BLaER1 treated with 17β-estradiol and CSF1 and Interleukin-3, amounts not matched to agents 10 nM and 100 nM (cell line): ENCODE results near the gene GPC5.
"Not testable (repeated sequence)": the region's sequence is repeated elsewhere in the genome, so short reads cannot be mapped to it uniquely, and the experiment has no call there.

Experiments
- H3K27ac ChIP-seq, 11 experiments: shearing (Covaris generic); formaldehyde crosslinking; 2 replicates each; pipeline ENCODE4 v1.8.1; 2022
- H3K27me3 ChIP-seq, 11 experiments: shearing (Covaris generic); formaldehyde crosslinking; 2 replicates each; pipeline ENCODE4 v1.8.1; 2022
- H3K36me3 ChIP-seq, 11 experiments: shearing (Covaris generic); formaldehyde crosslinking; 2 replicates each; pipeline ENCODE4 v1.8.1; 2022
- H3K4me1 ChIP-seq, 10 experiments: shearing (Covaris generic); formaldehyde crosslinking; 2 replicates each; pipeline ENCODE4 v1.8.1; 2022
- H3K4me2 ChIP-seq, 11 experiments: shearing (Covaris generic); formaldehyde crosslinking; 2 replicates each; pipeline ENCODE4 v1.8.1; 2022
- H3K4me3 ChIP-seq, 10 experiments: shearing (Covaris generic); formaldehyde crosslinking; 2 replicates each; pipeline ENCODE4 v1.8.1; 2022
- H3K9ac ChIP-seq, 11 experiments: shearing (Covaris generic); formaldehyde crosslinking; 2 replicates each; pipeline ENCODE4 v1.8.1; 2022
- H3K9me3 ChIP-seq, 11 experiments: shearing (Covaris generic); formaldehyde crosslinking; replicated peaks in 1 of 11; 2 replicates each; pipeline ENCODE4 v1.8.1; 2022
- H4K20me1 ChIP-seq, 11 experiments: shearing (Covaris generic); formaldehyde crosslinking; 2 replicates each; pipeline ENCODE4 v1.8.1; 2022
- Cebpa-rat ChIP-seq, 11 experiments: shearing (Covaris generic); IDR thresholded peaks; 2 replicates each; pipeline ENCODE4 v1.8.1; 2022

Gene GPC5

GRCh38 chr13:91792054-91792453, 393.6 kb downstream of the GPC5 start:
- Histone ChIP-seq H4K20me1 (no peaks in the 10 kb centered on the region), H3K9ac (no peak overlapping the region), H3K4me2 (no peak overlapping the region), H3K4me1 (no peaks in the 10 kb centered on the region), H3K4me3 (no peak overlapping the region), H3K9me3 (no peaks in the 10 kb centered on the region), H3K36me3 (no peaks in the 10 kb centered on the region), H3K27ac (no peak overlapping the region), H3K27me3 (no peaks in the 10 kb centered on the region)
- TF ChIP-seq Cebpa-rat (IDR thresholded peaks at IDR 0.05): no peak

GRCh38 chr13:91797567-91797966, 399.1 kb downstream of the GPC5 start:
- Histone ChIP-seq H3K27me3 (no peaks in the 10 kb centered on the region), H3K4me3 (no peak overlapping the region), H4K20me1 (no peaks in the 10 kb centered on the region), H3K36me3 (no peaks in the 10 kb centered on the region), H3K27ac (no peak overlapping the region), H3K4me1 (no peaks in the 10 kb centered on the region), H3K4me2 (no peak overlapping the region), H3K9ac (no peak overlapping the region), H3K9me3 (no peaks in the 10 kb centered on the region)
- no peak for TF ChIP-seq Cebpa-rat (IDR thresholded peaks at IDR 0.05)

GRCh38 chr13:91798338-91798737, 399.9 kb downstream of the GPC5 start:
- H4K20me1 ChIP-seq, H3K9ac ChIP-seq, H3K27me3 ChIP-seq, H3K4me1 ChIP-seq, H3K4me3 ChIP-seq, H3K4me2 ChIP-seq, H3K36me3 ChIP-seq, H3K27ac ChIP-seq, H3K9me3 ChIP-seq: not testable (repeated sequence)

GRCh38 chr13:91801772-91802171, 403.4 kb downstream of the GPC5 start:
- not testable (repeated sequence) for H3K4me1 ChIP-seq, H3K9me3 ChIP-seq, H3K9ac ChIP-seq, H3K27ac ChIP-seq, H3K4me2 ChIP-seq, H3K36me3 ChIP-seq, H3K4me3 ChIP-seq, H4K20me1 ChIP-seq, H3K27me3 ChIP-seq

GRCh38 chr13:91802957-91803356, 404.5 kb downstream of the GPC5 start:
- H3K36me3 ChIP-seq: no peaks in the 10 kb centered on the region
- H3K9ac ChIP-seq: no peak overlapping the region
- no peak overlapping the region for H3K4me2 ChIP-seq
- no peaks in the 10 kb centered on the region for H3K4me1 ChIP-seq
- TF ChIP-seq Cebpa-rat (IDR thresholded peaks at IDR 0.05): no peak
- no peaks in the 10 kb centered on the region for H3K27me3 ChIP-seq
- H3K4me3 ChIP-seq: no peak overlapping the region
- H4K20me1 ChIP-seq: no peaks in the 10 kb centered on the region
- H3K27ac ChIP-seq: no peak overlapping the region
- H3K9me3 ChIP-seq: no peaks in the 10 kb centered on the region

GRCh38 chr13:91804724-91805123, 406.3 kb downstream of the GPC5 start:
- TF ChIP-seq Cebpa-rat (IDR thresholded peaks at IDR 0.05): no peak
- no peaks in the 10 kb centered on the region for H3K9me3 ChIP-seq
- no peak overlapping the region for H3K27ac ChIP-seq
- no peaks in the 10 kb centered on the region for H3K36me3 ChIP-seq
- no peak overlapping the region for H3K9ac ChIP-seq
- H3K27me3 ChIP-seq: no peaks in the 10 kb centered on the region
- no peaks in the 10 kb centered on the region for H4K20me1 ChIP-seq
- H3K4me3 ChIP-seq: no peak overlapping the region
- H3K4me2 ChIP-seq: no peak overlapping the region
- no peaks in the 10 kb centered on the region for H3K4me1 ChIP-seq

- H3K4me3 ChIP-seq: no peak overlapping the region
- no peaks in the 10 kb centered on the region for H4K20me1 ChIP-seq
- no peak overlapping the region for H3K4me2 ChIP-seq
- no peak for TF ChIP-seq Cebpa-rat (IDR thresholded peaks at IDR 0.05)
- no peaks in the 10 kb centered on the region for H3K9me3 ChIP-seq
- no peaks in the 10 kb centered on the region for H3K36me3 ChIP-seq
- H3K4me1 ChIP-seq: no peaks in the 10 kb centered on the region
- H3K9ac ChIP-seq: no peak overlapping the region
- no peak overlapping the region for H3K27ac ChIP-seq
- no peaks in the 10 kb centered on the region for H3K27me3 ChIP-seq
Measured at GRCh38 chr13:91805605-91806004, 407.2 kb downstream of the GPC5 start.

- H3K36me3 ChIP-seq: no peaks in the 10 kb centered on the region
- no peak for TF ChIP-seq Cebpa-rat (IDR thresholded peaks at IDR 0.05)
- no peak overlapping the region for H3K4me2 ChIP-seq
- H4K20me1 ChIP-seq: no peaks in the 10 kb centered on the region
- H3K4me1 ChIP-seq: no peaks in the 10 kb centered on the region
- H3K9me3 ChIP-seq: no peaks in the 10 kb centered on the region
- H3K9ac ChIP-seq: no peak overlapping the region
- H3K4me3 ChIP-seq: no peak overlapping the region
- no peak overlapping the region for H3K27ac ChIP-seq
- H3K27me3 ChIP-seq: no peaks in the 10 kb centered on the region
Measured at GRCh38 chr13:91809161-91809560, 410.7 kb downstream of the GPC5 start.

- H3K4me2 ChIP-seq: no peak overlapping the region
- H3K4me3 ChIP-seq: no peak overlapping the region
Measured at GRCh38 chr13:91813253-91813652, 414.8 kb downstream of the GPC5 start.

GRCh38 chr13:91816263-91816807, 417.9 kb downstream of the GPC5 start:
- no peak overlapping the region for H3K9ac ChIP-seq
- no peaks in the 10 kb centered on the region for H3K27me3 ChIP-seq
- H4K20me1 ChIP-seq: no peaks in the 10 kb centered on the region
- H3K9me3 ChIP-seq: no peaks in the 10 kb centered on the region
- no peaks in the 10 kb centered on the region for H3K36me3 ChIP-seq
- peak overlapping the region in 8 of 11 experiments; percentile 2 to 35 (median 8); a peak in 5 of 22 replicates for H3K4me2 ChIP-seq
- peak overlapping the region in 1 of 11 experiments; percentile 17; a peak in 3 of 22 replicates for H3K27ac ChIP-seq
- H3K4me3 ChIP-seq: no peak overlapping the region
- TF ChIP-seq Cebpa-rat (IDR thresholded peaks at IDR 0.05): no peak
- H3K4me1 ChIP-seq: peaks cover 0 to 14% (median 8%) of the 10 kb centered on the region in 10 experiments; a peak in 12 of 20 replicates

More at GRCh38 chr13:91813253-91813652, 414.8 kb downstream of the GPC5 start:
- no peaks in the 10 kb centered on the region for H3K36me3 ChIP-seq
- H3K9ac ChIP-seq: no peak overlapping the region
- no peak for TF ChIP-seq Cebpa-rat (IDR thresholded peaks at IDR 0.05)
- H4K20me1 ChIP-seq: no peaks in the 10 kb centered on the region
- no peaks in the 10 kb centered on the region for H3K9me3 ChIP-seq
- H3K4me1 ChIP-seq: peaks cover 0 to 14% (median 8%) of the 10 kb centered on the region in 10 experiments; a peak in 12 of 20 replicates
- H3K27ac ChIP-seq: no peak overlapping the region
- no peaks in the 10 kb centered on the region for H3K27me3 ChIP-seq
